Testis (tissue), 2 donors: Measurements from ENCODE around the gene JAGN1.
"Not testable (repeated sequence)": the region's sequence is repeated elsewhere in the genome, so short reads cannot be mapped to it uniquely, and the experiment has no call there.

Source experiments
- CTCF ChIP-seq, 3 experiments: fragments of 450-650 bp in 2 of 3; fragments of 200-600 bp in 1 of 3; sonication (generic) in 1 of 3; IDR thresholded peaks; one replicate each; pipeline ENCODE4 v1.5.1; 2016 to 2019; ENCODE audit warnings: antibody characterized with exemption in 3 of 3, mild to moderate bottlenecking in 2 of 3, moderate library complexity in 1 of 3
- POLR2A ChIP-seq: fragments of 450-650 bp; IDR thresholded peaks from one replicate; pipeline ENCODE4 v1.6.1; 2017; ENCODE audit warnings: antibody characterized with exemption, mild to moderate bottlenecking, moderate library complexity

DNA sequence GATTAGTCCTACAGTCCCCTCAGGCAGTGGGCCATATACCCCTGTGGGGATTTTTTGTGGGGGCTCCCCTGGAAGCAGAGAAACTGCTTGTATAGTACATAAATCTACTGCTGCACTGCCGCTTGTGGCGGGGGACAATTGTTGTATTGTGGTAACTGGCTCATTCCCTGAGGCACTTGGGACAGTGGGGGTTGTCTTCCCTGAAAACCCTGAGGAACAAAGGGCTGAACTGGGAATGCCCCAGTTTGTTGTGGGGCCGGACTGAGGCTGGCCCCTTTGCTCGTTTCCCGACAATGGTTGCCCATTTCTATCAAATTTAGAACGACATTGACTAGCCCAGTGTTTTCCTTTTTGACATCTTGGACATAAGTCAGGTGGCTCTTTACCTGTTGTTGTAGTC is 39.0 kb upstream of the JAGN1 start:
- TF ChIP-seq CTCF (IDR thresholded peaks at IDR 0.05); POLR2A: not testable (repeated sequence)
